Astrocyte (in vitro differentiated cells and primary cell): ENCODE data around the gene NDFIP2.

ENCODE experiments used
- CTCF ChIP-seq: IDR thresholded peaks from 2 replicates; pipeline ENCODE4 v1.5.1; 2011; ENCODE audit warnings: low read depth, mild to moderate bottlenecking, inconsistent platforms, low read length, moderate library complexity; ENCODE audit not compliant: insufficient read depth
- EZH2 ChIP-seq: IDR thresholded peaks from 2 replicates; pipeline ENCODE4 v1.6.1; 2012; ENCODE audit warnings: mild to moderate bottlenecking, low read length, inconsistent platforms; ENCODE audit not compliant: insufficient read depth

GRCh38 chr13:79490824-79491223, 9.9 kb downstream of the NDFIP2 start:
- TF ChIP-seq CTCF (no peak), EZH2 (no peak)
